ENCODE results near the gene CDC42SE1.
"Not testable (repeated sequence)": the region's sequence is repeated elsewhere in the genome, so short reads cannot be mapped to it uniquely, and the experiment has no call there.

The CDC42SE1 gene

GRCh38 chr1:151059109-151060006 is at the start of gene CDC42SE1:
Gene CDC42SE1 (minus strand): TSS chr1:151059622. CDS start chr1:151055730, 3,892 bp downstream.
- DNase-seq = peak in 51 of 56 donors; percentile 19 to 89 (median 65)

- DNase-seq = no peak
These were observed 48.9 kb upstream of the CDC42SE1 start for GRCh38 chr1:151108331-151108730.

GRCh38 chr1:151106894-151107293 is 47.5 kb upstream of the CDC42SE1 start:
- DNase-seq = no peak

GRCh38 chr1:151104630-151105029 is 45.2 kb upstream of the CDC42SE1 start:
- no peak for DNase-seq

GRCh38 chr1:151098126-151098525 is 38.7 kb upstream of the CDC42SE1 start:
- no peak for DNase-seq

- DNase-seq = not testable (repeated sequence)
These were observed 38.0 kb upstream of the CDC42SE1 start for GRCh38 chr1:151097426-151097825.

GRCh38 chr1:151085953-151086559 is 26.6 kb upstream of the CDC42SE1 start:
- no peak for DNase-seq

- no peak for DNase-seq
These were observed 12.8 kb upstream of the CDC42SE1 start for GRCh38 chr1:151072224-151072623.

- peak; percentile 50 to 95 (median 84) for DNase-seq
These were observed 11.3 kb upstream of the CDC42SE1 start, which contains the start of gene GABPB2 for GRCh38 chr1:151070474-151071276. Gene GABPB2 (plus strand): TSS chr1:151070761. CDS start chr1:151088190, 17,429 bp downstream.

- no peak for DNase-seq
These were observed 9.7 kb upstream of the CDC42SE1 start for GRCh38 chr1:151069103-151069486.

GRCh38 chr1:151067185-151067584 is 7.8 kb upstream of the CDC42SE1 start:
- no peak for DNase-seq

GRCh38 chr1:151065089-151065645 is 5.7 kb upstream of the CDC42SE1 start:
- DNase-seq = no peak

- no peak for DNase-seq
These were observed 3.4 kb upstream of the CDC42SE1 start for GRCh38 chr1:151062741-151063371.

GRCh38 chr1:151061704-151062103 is 2.3 kb upstream of the CDC42SE1 start:
- DNase-seq = no peak

- peak in 5 of 56 donors; percentile 3 to 18 (median 7) for DNase-seq
These were observed 1.4 kb upstream of the CDC42SE1 start for GRCh38 chr1:151060657-151061421.

GRCh38 chr1:151060007-151060656 is 710 bp upstream of the CDC42SE1 start, which contains the start of gene MLLT11:
Gene MLLT11 (plus strand): TSS chr1:151060397. CDS start chr1:151067225, 6,828 bp downstream.
- DNase-seq = peak in 49 of 56 donors; percentile 12 to 81 (median 52)

GRCh38 chr1:151058692-151059091 is 730 bp downstream of the CDC42SE1 start:
- DNase-seq = peak in 20 of 56 donors; percentile 2 to 57 (median 24)

GRCh38 chr1:151056149-151056548 is 3.3 kb downstream of the CDC42SE1 start:
- DNase-seq = no peak

GRCh38 chr1:151055581-151055980 is 3.8 kb downstream of the CDC42SE1 start:
- no peak for DNase-seq

Data from amygdala (tissue), 56 donors.